Naive B cell (primary cell): Measurements from ENCODE around the gene RNF141. TPM values are rescaled to one million over a fixed set of nuclear protein-coding genes. Genes with fewer than 3 reads are reported as not detected.

Experiments used
- ATAC-seq, 2 donors: fragments of 150-1000 bp; cut with Tn5 transposase; 2 replicates each; pipeline ENCODE4 v1.10.0; 2021; ENCODE audit warnings: low read depth in 2 of 2, mild to moderate bottlenecking in 2 of 2, moderate library complexity in 2 of 2
- DNase-seq: peaks from one replicate; pipeline ENCODE4 v3.0.0; 2022
- H3K27ac Mint-ChIP-seq, 6 donors: one replicate each; pipeline ENCODE4 v1.8.0; 2020 to 2022; ENCODE audit warnings: mild to moderate bottlenecking in 6 of 6, mixed read lengths in 6 of 6, moderate library complexity in 5 of 6, inconsistent platforms in 2 of 6
- H3K27me3 Mint-ChIP-seq, 3 donors: one replicate each; pipeline ENCODE4 v1.8.0; 2021 to 2022; ENCODE audit warnings: mixed read lengths in 3 of 3, mild to moderate bottlenecking in 1 of 3
- H3K36me3 Mint-ChIP-seq, 2 donors: one replicate each; pipeline ENCODE4 v1.8.0; 2020 to 2022; ENCODE audit warnings: mixed read lengths in 2 of 2, inconsistent platforms in 1 of 2, mild to moderate bottlenecking in 1 of 2
- H3K4me1 Mint-ChIP-seq, 3 donors: one replicate each; pipeline ENCODE4 v1.8.0; 2020 to 2022; ENCODE audit warnings: mixed read lengths in 3 of 3, inconsistent platforms in 1 of 3, mild to moderate bottlenecking in 1 of 3, moderate library complexity in 1 of 3
- H3K4me3 Mint-ChIP-seq, 8 donors: one replicate each; pipeline ENCODE4 v1.8.0; 2020 to 2022; ENCODE audit warnings: mild to moderate bottlenecking in 8 of 8, mixed read lengths in 8 of 8, moderate library complexity in 8 of 8, inconsistent platforms in 2 of 8
- H3K9me3 Mint-ChIP-seq, 7 donors: one replicate each; pipeline ENCODE4 v1.8.0; 2020 to 2022; ENCODE audit warnings: mixed read lengths in 7 of 7, mild to moderate bottlenecking in 5 of 7, inconsistent platforms in 2 of 7, moderate library complexity in 1 of 7
- polyA plus RNA-seq, 6 donors: library from polyadenylated mRNA; unstranded; fragments of 300-500 nt; fragmentation: Illumina TruSeq; gene quantifications; one replicate each; pipeline ENCODE4 v1.2.3, GENCODE V29; 2021; ENCODE audit warnings: low read depth in 6 of 6

Gene RNF141
- 100 to 1,000 TPM; 101 to 187 (median 132) TPM for polyA plus RNA-seq

GRCh38 chr11:10540915-10541560, at the start of gene RNF141:
Gene RNF141, minus strand, starts transcription at chr11:10541187. Its CDS starts 7,029 bp downstream, at chr11:10534158.
- Mint-ChIP-seq H3K4me1 (peaks cover 48 to 82% (median 55%) of the 10 kb centered on the region in 3 donors), H3K4me3 (peak within 1 kb of the TSS; percentile 79 to 96 (median 94)), H3K36me3 (peaks cover 0 to 7% of the 10 kb centered on the region in 2 donors), H3K27me3 (no peaks in the 10 kb centered on the region), H3K9me3 (peaks cover 0 to 21% (median 13%) of the 10 kb centered on the region in 7 donors), H3K27ac (peak within 1 kb of the TSS; percentile 96 to 99 (median 98))
- ATAC-seq, result peak; percentile 88 to 90
- DNase-seq, result peak; percentile 96

GRCh38 chr11:10590218-10590915, 49.4 kb upstream of the RNF141 start:
- H3K9me3 Mint-ChIP-seq, result no peaks in the 10 kb centered on the region
- H3K36me3 Mint-ChIP-seq, result peaks cover 6 to 7% of the 10 kb centered on the region in 2 donors

GRCh38 chr11:10588904-10589303, 47.9 kb upstream of the RNF141 start:
- H3K36me3 Mint-ChIP-seq, result peaks cover 6 to 7% of the 10 kb centered on the region in 2 donors
- no peak for ATAC-seq

More at GRCh38 chr11:10590218-10590915, 49.4 kb upstream of the RNF141 start:
- ATAC-seq (no peak), DNase-seq (no peak)
- Mint-ChIP-seq H3K4me3 (peak overlapping the region in 1 of 8 donors; percentile 30), H3K4me1 (peaks cover 29 to 37% (median 37%) of the 10 kb centered on the region in 3 donors), H3K27ac (peak overlapping the region in 2 of 6 donors; percentile 37 to 79), H3K27me3 (no peaks in the 10 kb centered on the region)

GRCh38 chr11:10587995-10588394, 47.0 kb upstream of the RNF141 start:
- ATAC-seq, result no peak
- H3K27me3 Mint-ChIP-seq, result no peaks in the 10 kb centered on the region
- no peak for DNase-seq
- H3K9me3 Mint-ChIP-seq, result no peaks in the 10 kb centered on the region
- H3K4me1 Mint-ChIP-seq, result peaks cover 42 to 51% (median 44%) of the 10 kb centered on the region in 3 donors
- H3K27ac Mint-ChIP-seq, result peak overlapping the region in 1 of 6 donors; percentile 3
- H3K4me3 Mint-ChIP-seq, result no peak overlapping the region
- H3K36me3 Mint-ChIP-seq, result peaks cover 6 to 7% of the 10 kb centered on the region in 2 donors

More at GRCh38 chr11:10588904-10589303, 47.9 kb upstream of the RNF141 start:
- H3K27me3 Mint-ChIP-seq, result no peaks in the 10 kb centered on the region
- peaks cover 33 to 42% (median 35%) of the 10 kb centered on the region in 3 donors for H3K4me1 Mint-ChIP-seq
- H3K9me3 Mint-ChIP-seq, result no peaks in the 10 kb centered on the region
- DNase-seq, result no peak
- no peak overlapping the region for H3K4me3 Mint-ChIP-seq
- H3K27ac Mint-ChIP-seq, result peak overlapping the region in 2 of 6 donors; percentile 34 to 39

- peaks cover 47 to 56% (median 50%) of the 10 kb centered on the region in 3 donors for H3K4me1 Mint-ChIP-seq
- DNase-seq (no peak), ATAC-seq (no peak)
- no peaks in the 10 kb centered on the region for H3K27me3 Mint-ChIP-seq
- H3K27ac Mint-ChIP-seq, result peak overlapping the region in 1 of 6 donors; percentile 3
- no peak overlapping the region for H3K4me3 Mint-ChIP-seq
- peaks cover 6 to 7% of the 10 kb centered on the region in 2 donors for H3K36me3 Mint-ChIP-seq
- H3K9me3 Mint-ChIP-seq, result no peaks in the 10 kb centered on the region
These were observed 46.4 kb upstream of the RNF141 start for GRCh38 chr11:10587388-10587787.

- ATAC-seq, result no peak
These were observed 43.1 kb upstream of the RNF141 start for GRCh38 chr11:10584071-10584501.

GRCh38 chr11:10581481-10582019, 40.6 kb upstream of the RNF141 start:
- Mint-ChIP-seq H3K4me3 (peak overlapping the region; percentile 4 to 85 (median 62)), H3K27me3 (no peaks in the 10 kb centered on the region), H3K27ac (peak overlapping the region; percentile 77 to 91 (median 86)), H3K4me1 (peaks cover 70 to 85% (median 82%) of the 10 kb centered on the region in 3 donors), H3K9me3 (no peaks in the 10 kb centered on the region), H3K36me3 (no peaks in the 10 kb centered on the region)
- DNase-seq (no peak), ATAC-seq (peak; percentile 23 to 34)

More at GRCh38 chr11:10584071-10584501, 43.1 kb upstream of the RNF141 start:
- H3K4me1 Mint-ChIP-seq, result peaks cover 58 to 72% (median 71%) of the 10 kb centered on the region in 3 donors
- H3K36me3 Mint-ChIP-seq, result peaks cover 0 to 7% of the 10 kb centered on the region in 2 donors
- no peaks in the 10 kb centered on the region for H3K9me3 Mint-ChIP-seq
- no peak for DNase-seq
- no peaks in the 10 kb centered on the region for H3K27me3 Mint-ChIP-seq
- peak overlapping the region in 1 of 6 donors; percentile 7 for H3K27ac Mint-ChIP-seq
- no peak overlapping the region for H3K4me3 Mint-ChIP-seq

- H3K4me3 Mint-ChIP-seq, result peak overlapping the region in 5 of 8 donors; percentile 58 to 76 (median 67)
- H3K27ac Mint-ChIP-seq, result peak overlapping the region in 5 of 6 donors; percentile 9 to 77 (median 17)
- H3K4me1 Mint-ChIP-seq, result peaks cover 70 to 83% (median 78%) of the 10 kb centered on the region in 3 donors
- ATAC-seq (no peak), DNase-seq (no peak)
- H3K27me3 Mint-ChIP-seq, result no peaks in the 10 kb centered on the region
- H3K9me3 Mint-ChIP-seq, result no peaks in the 10 kb centered on the region
- H3K36me3 Mint-ChIP-seq, result no peaks in the 10 kb centered on the region
These were observed 39.6 kb upstream of the RNF141 start for GRCh38 chr11:10580623-10581022.

- H3K36me3 Mint-ChIP-seq, result no peaks in the 10 kb centered on the region
- H3K27ac Mint-ChIP-seq, result peak overlapping the region; percentile 9 to 86 (median 55)
- peak overlapping the region in 6 of 8 donors; percentile 5 to 79 (median 71) for H3K4me3 Mint-ChIP-seq
- H3K27me3 Mint-ChIP-seq, result no peaks in the 10 kb centered on the region
- peaks cover 69 to 86% (median 77%) of the 10 kb centered on the region in 3 donors for H3K4me1 Mint-ChIP-seq
- no peaks in the 10 kb centered on the region for H3K9me3 Mint-ChIP-seq
- ATAC-seq (peak; percentile 68 to 77), DNase-seq (peak; percentile 21)
These were observed 38.7 kb upstream of the RNF141 start for GRCh38 chr11:10579700-10580099.

- Mint-ChIP-seq H3K27me3 (no peaks in the 10 kb centered on the region), H3K9me3 (no peaks in the 10 kb centered on the region), H3K4me3 (no peak overlapping the region), H3K36me3 (peaks cover 0 to 6% of the 10 kb centered on the region in 2 donors), H3K4me1 (peaks cover 60 to 80% (median 76%) of the 10 kb centered on the region in 3 donors), H3K27ac (peak overlapping the region in 1 of 6 donors; percentile 60)
- DNase-seq (no peak), ATAC-seq (no peak)
These were observed 35.0 kb upstream of the RNF141 start for GRCh38 chr11:10576035-10576398.

GRCh38 chr11:10575346-10576034, 34.5 kb upstream of the RNF141 start:
- Mint-ChIP-seq H3K9me3 (no peaks in the 10 kb centered on the region), H3K27ac (peak overlapping the region in 1 of 6 donors; percentile 34), H3K36me3 (peaks cover 0 to 6% of the 10 kb centered on the region in 2 donors), H3K4me1 (peaks cover 55 to 75% (median 75%) of the 10 kb centered on the region in 3 donors), H3K27me3 (no peaks in the 10 kb centered on the region), H3K4me3 (no peak overlapping the region)
- no peak for ATAC-seq
- DNase-seq, result no peak

- ATAC-seq (no peak), DNase-seq (no peak)
These were observed 32.6 kb upstream of the RNF141 start for GRCh38 chr11:10573556-10573955.

More at GRCh38 chr11:10573556-10573955, 32.6 kb upstream of the RNF141 start:
- peaks cover 46 to 74% (median 65%) of the 10 kb centered on the region in 3 donors for H3K4me1 Mint-ChIP-seq
- H3K4me3 Mint-ChIP-seq, result peak overlapping the region in 1 of 8 donors; percentile 39
- peaks cover 0 to 12% of the 10 kb centered on the region in 2 donors for H3K36me3 Mint-ChIP-seq
- H3K9me3 Mint-ChIP-seq, result no peaks in the 10 kb centered on the region
- H3K27me3 Mint-ChIP-seq, result no peaks in the 10 kb centered on the region
- H3K27ac Mint-ChIP-seq, result peak overlapping the region in 1 of 6 donors; percentile 48
